GM18519 (cell line): Measurements from ENCODE around the gene VAV3.
A peak's percentile ranks its signal among the peaks of the same experiment; 100 is the strongest.
"Not testable (repeated sequence)": the region's sequence is repeated elsewhere in the genome, so short reads cannot be mapped to it uniquely, and the experiment has no call there.

Experiments
- ATAC-seq: cut with Tn5 transposase; IDR thresholded peaks from one replicate; pipeline ENCODE4 v1.9.1; 2021; ENCODE audit warnings: mild to moderate bottlenecking, moderate library complexity; ENCODE audit not compliant: unreplicated experiment, low FRiP score

The VAV3 gene

GRCh38 chr1:107766533-107766932 lies 198.4 kb downstream of the VAV3 start:
- no peak for ATAC-seq

GRCh38 chr1:107762751-107763390 lies 202.1 kb downstream of the VAV3 start:
- ATAC-seq: no peak

- ATAC-seq: no peak
Observed at GRCh38 chr1:107760065-107760464, 204.9 kb downstream of the VAV3 start.

GRCh38 chr1:107750364-107750959 lies 214.5 kb downstream of the VAV3 start:
- peak; percentile 46 for ATAC-seq

GRCh38 chr1:107748531-107748930 lies 216.4 kb downstream of the VAV3 start:
- ATAC-seq: no peak

GRCh38 chr1:107741242-107741641 lies 223.7 kb downstream of the VAV3 start:
- no peak for ATAC-seq

GRCh38 chr1:107740579-107740978 lies 224.4 kb downstream of the VAV3 start:
- no peak for ATAC-seq

GRCh38 chr1:107739651-107740050 lies 225.3 kb downstream of the VAV3 start:
- no peak for ATAC-seq

GRCh38 chr1:107739201-107739600 lies 225.8 kb downstream of the VAV3 start:
- ATAC-seq: no peak

GRCh38 chr1:107733401-107733800 lies 231.6 kb downstream of the VAV3 start:
- ATAC-seq: not testable (repeated sequence)

GRCh38 chr1:107727866-107728265 lies 237.1 kb downstream of the VAV3 start:
- ATAC-seq: no peak

- ATAC-seq: no peak
Observed at GRCh38 chr1:107726860-107727259, 238.1 kb downstream of the VAV3 start.

GRCh38 chr1:107724648-107725047 lies 240.3 kb downstream of the VAV3 start:
- ATAC-seq: no peak

- ATAC-seq: not testable (repeated sequence)
Observed at GRCh38 chr1:107720210-107720609, 244.8 kb downstream of the VAV3 start.

GRCh38 chr1:107710005-107710404 lies 255.0 kb downstream of the VAV3 start:
- ATAC-seq: no peak

GRCh38 chr1:107707111-107707510 lies 257.9 kb downstream of the VAV3 start:
- no peak for ATAC-seq

- ATAC-seq: no peak
Observed at GRCh38 chr1:107706182-107706581, 258.8 kb downstream of the VAV3 start.

GRCh38 chr1:107704911-107705310 lies 260.1 kb downstream of the VAV3 start:
- ATAC-seq: no peak

GRCh38 chr1:107702946-107703571 lies 261.9 kb downstream of the VAV3 start:
- no peak for ATAC-seq

GRCh38 chr1:107700651-107701050 lies 264.3 kb downstream of the VAV3 start:
- ATAC-seq: not testable (repeated sequence)

GRCh38 chr1:107698161-107698560 lies 266.8 kb downstream of the VAV3 start:
- no peak for ATAC-seq

GRCh38 chr1:107695341-107695740 lies 269.6 kb downstream of the VAV3 start:
- ATAC-seq: no peak
